HUES6 (cell line): ENCODE data around the gene HSCB.
A peak's percentile ranks its signal among the peaks of the same experiment; 100 is the strongest.
"Not testable (repeated sequence)": the region's sequence is repeated elsewhere in the genome, so short reads cannot be mapped to it uniquely, and the experiment has no call there.

Source experiments
- H3K27ac ChIP-seq: 2 replicates; pipeline ENCODE4 v1.7.0; 2013; ENCODE audit warnings: low read depth, mild to moderate bottlenecking, low read length, inconsistent platforms
- H3K27me3 ChIP-seq: 2 replicates; pipeline ENCODE4 v1.6.1; 2013; ENCODE audit warnings: low read length; ENCODE audit not compliant: control insufficient read depth, insufficient read depth
- H3K36me3 ChIP-seq: 2 replicates; pipeline ENCODE4 v1.6.1; 2013; ENCODE audit warnings: low read length; ENCODE audit not compliant: control insufficient read depth, insufficient read depth
- H3K4me1 ChIP-seq: 2 replicates; pipeline ENCODE4 v1.6.1; 2013; ENCODE audit warnings: low read length; ENCODE audit not compliant: control insufficient read depth, insufficient read depth
- H3K4me3 ChIP-seq: 2 replicates; pipeline ENCODE4 v1.5.1; 2013; ENCODE audit warnings: low read depth, low read length
- H3K9ac ChIP-seq: one replicate; pipeline ENCODE4 v1.6.1; 2013; ENCODE audit warnings: mild to moderate bottlenecking, low read length
- H3K9me3 ChIP-seq: 2 replicates; pipeline ENCODE4 v1.6.1; 2013; ENCODE audit warnings: low read depth, low read length; ENCODE audit not compliant: control insufficient read depth, insufficient read depth

HSCB gene

DNA sequence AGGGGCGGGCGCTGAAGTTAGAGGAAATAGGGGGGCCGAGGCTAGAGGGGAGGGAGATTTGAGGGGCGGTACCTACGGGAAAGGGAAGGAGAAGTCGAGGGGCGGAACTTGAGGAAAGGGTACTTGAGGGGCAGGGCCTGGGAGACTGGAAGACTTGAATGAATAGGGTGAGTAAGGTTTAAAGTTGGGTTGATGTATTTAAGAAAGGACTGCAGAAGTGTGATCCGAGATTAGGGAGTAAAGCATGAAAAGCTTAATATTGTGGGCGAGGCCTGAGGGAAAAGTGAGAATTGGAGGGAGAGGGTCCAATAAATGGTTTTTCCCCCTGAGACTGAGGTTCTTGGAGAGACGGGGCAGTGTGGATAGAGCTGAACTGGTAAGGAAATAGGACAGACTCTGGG, 723 bp downstream of the HSCB start:
- Histone ChIP-seq H3K9me3 (no peaks in the 10 kb centered on the region), H3K36me3 (peaks cover 37% of the 10 kb centered on the region), H3K4me1 (peaks cover 8% of the 10 kb centered on the region), H3K27ac (no peak overlapping the region), H3K27me3 (no peaks in the 10 kb centered on the region), H3K9ac (peak overlapping the region; percentile 33), H3K4me3 (peak overlapping the region; percentile 84)

DNA sequence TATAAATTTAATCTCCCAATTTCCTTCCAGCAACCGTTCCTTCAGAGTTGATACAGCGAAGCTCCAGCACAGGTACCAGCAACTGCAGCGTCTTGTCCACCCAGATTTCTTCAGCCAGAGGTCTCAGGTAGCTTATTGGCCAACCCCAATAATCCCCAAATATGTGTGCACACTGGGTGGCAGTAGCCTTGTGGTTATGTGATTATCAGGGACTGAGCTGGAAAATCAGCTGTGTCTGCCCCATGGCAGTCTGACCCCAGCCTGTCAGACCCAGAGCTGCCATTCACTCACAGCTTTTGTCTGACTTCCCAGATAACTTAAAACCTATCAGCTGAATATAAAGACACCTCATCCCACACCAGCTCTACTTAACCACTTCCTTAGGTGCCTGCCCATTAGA, 2.0 kb downstream of the HSCB start:
- no peak overlapping the region for H3K9ac ChIP-seq
- no peaks in the 10 kb centered on the region for H3K4me1 ChIP-seq
- H3K27me3 ChIP-seq, result no peaks in the 10 kb centered on the region
- no peak overlapping the region for H3K4me3 ChIP-seq
- no peak overlapping the region for H3K27ac ChIP-seq
- no peaks in the 10 kb centered on the region for H3K9me3 ChIP-seq
- H3K36me3 ChIP-seq, result peaks cover 47% of the 10 kb centered on the region

DNA sequence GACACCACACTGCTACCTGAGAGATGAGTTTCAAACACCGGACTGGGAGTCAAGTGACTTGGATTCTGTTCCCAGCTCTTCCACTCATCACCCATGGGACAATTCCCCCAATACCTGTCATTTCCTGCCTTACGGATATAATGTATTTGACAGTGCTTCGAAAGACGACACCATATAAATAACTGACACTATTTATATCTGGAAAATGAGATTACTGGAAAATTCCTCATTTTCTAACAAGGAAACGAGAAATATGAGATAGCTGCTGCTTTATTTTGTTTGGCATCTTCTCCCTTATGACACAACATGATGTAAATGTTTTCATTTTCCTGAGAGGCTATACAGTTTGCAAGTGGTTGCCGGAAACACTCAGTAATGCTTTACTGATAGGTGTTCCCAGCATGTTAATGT, 8.6 kb downstream of the HSCB start:
- Histone ChIP-seq H3K4me3 (no peak overlapping the region), H3K4me1 (no peaks in the 10 kb centered on the region), H3K9ac (no peak overlapping the region), H3K9me3 (no peaks in the 10 kb centered on the region), H3K27me3 (no peaks in the 10 kb centered on the region), H3K36me3 (peaks cover 59% of the 10 kb centered on the region), H3K27ac (no peak overlapping the region)

DNA sequence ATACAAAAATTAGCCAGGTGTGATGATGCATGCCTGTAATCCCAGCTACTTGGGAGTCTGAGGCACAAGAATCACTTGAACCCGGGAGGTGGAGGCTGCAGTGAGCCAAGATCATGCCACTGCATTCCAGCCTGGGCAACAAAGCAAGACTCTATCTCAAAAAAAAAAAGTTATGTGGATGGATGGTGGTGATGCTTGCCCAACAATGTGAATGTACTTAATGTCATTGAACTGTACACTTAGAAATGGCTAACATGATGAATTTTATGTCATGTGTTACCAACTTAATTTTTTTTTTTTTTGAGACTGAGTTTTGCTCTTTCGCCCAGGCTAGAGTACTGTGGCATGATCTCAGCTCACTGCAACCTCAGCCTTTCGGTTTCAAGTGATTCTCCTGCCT, 12.7 kb downstream of the HSCB start:
- not testable (repeated sequence) for H3K27ac ChIP-seq, H3K27me3 ChIP-seq, H3K4me3 ChIP-seq, H3K9ac ChIP-seq, H3K4me1 ChIP-seq
- Histone ChIP-seq H3K9me3 (peaks cover 11% of the 10 kb centered on the region), H3K36me3 (peaks cover 33% of the 10 kb centered on the region)

GRCh38 chr22:28759861-28760560, 18.2 kb downstream of the HSCB start:
- no peaks in the 10 kb centered on the region for H3K27me3 ChIP-seq
- H3K9me3 ChIP-seq, result peaks cover 11% of the 10 kb centered on the region
- H3K4me3 ChIP-seq, result peak overlapping the region; percentile 41
- H3K36me3 ChIP-seq, result peaks cover 9% of the 10 kb centered on the region
- peaks cover 15% of the 10 kb centered on the region for H3K4me1 ChIP-seq
- peak overlapping the region; percentile 91 for H3K9ac ChIP-seq
- H3K27ac ChIP-seq, result peak overlapping the region; percentile 97

DNA sequence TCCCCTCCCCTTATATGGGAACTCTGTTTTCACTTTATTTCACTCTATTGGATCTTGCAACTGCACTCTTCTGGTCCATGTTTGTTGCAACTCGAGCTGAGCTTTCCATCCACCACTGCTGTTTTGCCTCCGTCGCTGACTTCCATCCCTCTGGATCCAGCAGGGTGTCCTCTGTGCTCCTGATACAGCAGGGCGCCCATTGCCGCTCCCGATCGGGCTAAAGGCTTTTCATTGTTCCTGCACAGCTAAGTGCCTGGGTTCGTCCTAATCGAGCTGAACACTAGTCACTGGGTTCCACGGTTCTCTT, 19.6 kb downstream of the HSCB start:
- H3K9ac ChIP-seq, result no peak overlapping the region

DNA sequence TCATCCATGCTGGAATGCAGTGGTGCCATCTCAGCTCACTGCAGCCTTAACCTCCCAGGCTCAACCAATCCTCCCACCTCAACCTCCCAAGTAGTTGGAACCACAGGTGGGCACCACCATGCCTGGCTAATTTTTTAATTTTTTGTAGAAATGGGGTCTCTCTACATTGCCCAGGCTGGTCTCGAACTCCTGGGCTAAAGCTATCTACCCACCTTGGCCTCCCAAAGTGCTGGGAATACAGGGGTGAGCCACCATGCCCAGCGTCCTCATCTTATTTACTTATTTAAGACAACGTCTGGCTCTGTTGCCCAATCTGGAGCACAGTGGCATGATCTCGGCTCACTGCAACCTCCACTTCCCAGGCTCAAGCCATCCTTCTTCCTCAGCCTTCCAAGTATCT, 20.2 kb downstream of the HSCB start:
- H3K4me3 ChIP-seq, H3K27me3 ChIP-seq, H3K36me3 ChIP-seq, H3K9ac ChIP-seq, H3K27ac ChIP-seq: not testable (repeated sequence)
- Histone ChIP-seq H3K9me3 (peaks cover 11% of the 10 kb centered on the region), H3K4me1 (peaks cover 15% of the 10 kb centered on the region)

More for the DNA sequence above, 19.6 kb downstream of the HSCB start:
- no peaks in the 10 kb centered on the region for H3K27me3 ChIP-seq
- peak overlapping the region; percentile 58; the same call in 1 of the 2 replicates for H3K27ac ChIP-seq
- peaks cover 9% of the 10 kb centered on the region for H3K36me3 ChIP-seq
- H3K4me1 ChIP-seq, result peaks cover 15% of the 10 kb centered on the region
- H3K9me3 ChIP-seq, result peaks cover 11% of the 10 kb centered on the region
- H3K4me3 ChIP-seq, result no peak overlapping the region

DNA sequence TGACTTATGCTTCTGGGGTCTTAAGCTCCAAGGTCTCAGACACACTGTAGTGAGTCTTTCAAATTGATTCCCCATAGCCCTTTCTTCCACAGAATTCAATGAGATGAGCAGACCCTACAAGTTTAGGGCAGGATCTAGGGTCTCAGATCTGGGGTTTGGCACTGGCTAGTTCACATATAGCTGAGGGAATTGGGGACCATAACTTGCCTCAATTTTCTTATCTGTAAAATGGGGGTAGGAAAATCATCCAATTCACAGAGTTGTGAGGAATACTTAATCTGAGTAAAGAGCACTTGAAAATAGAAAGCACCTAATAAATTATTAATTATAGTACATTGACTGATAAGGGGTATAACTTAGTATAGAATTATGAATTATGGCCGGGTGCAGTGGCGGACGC, 24.8 kb downstream of the HSCB start:
- Histone ChIP-seq H3K9me3 (0 out of 2 replicates have a peak, but pooled peaks cover 10% of the 10 kb centered on the region), H3K4me1 (0 out of 2 replicates have a peak, but pooled peaks cover 2% of the 10 kb centered on the region), H3K36me3 (no peaks in the 10 kb centered on the region), H3K27me3 (no peaks in the 10 kb centered on the region), H3K27ac (no peak overlapping the region), H3K9ac (no peak overlapping the region), H3K4me3 (no peak overlapping the region)

GRCh38 chr22:28768701-28769393, 27.0 kb downstream of the HSCB start:
- Histone ChIP-seq H3K4me3 (no peak overlapping the region), H3K27ac (no peak overlapping the region), H3K27me3 (no peaks in the 10 kb centered on the region), H3K9me3 (0 out of 2 replicates have a peak, but pooled peaks cover 10% of the 10 kb centered on the region), H3K36me3 (no peaks in the 10 kb centered on the region), H3K4me1 (0 out of 2 replicates have a peak, but pooled peaks cover 2% of the 10 kb centered on the region), H3K9ac (no peak overlapping the region)

- no peaks in the 10 kb centered on the region for H3K27me3 ChIP-seq
- H3K9me3 ChIP-seq, result 0 out of 2 replicates have a peak, but pooled peaks cover 10% of the 10 kb centered on the region
- H3K27ac ChIP-seq, result no peak overlapping the region
- H3K36me3 ChIP-seq, result peaks cover 3% of the 10 kb centered on the region
- H3K4me1 ChIP-seq, result no peaks in the 10 kb centered on the region
- no peak overlapping the region for H3K9ac ChIP-seq
- H3K4me3 ChIP-seq, result no peak overlapping the region
Measured at GRCh38 chr22:28769394-28770085, 27.7 kb downstream of the HSCB start.

DNA sequence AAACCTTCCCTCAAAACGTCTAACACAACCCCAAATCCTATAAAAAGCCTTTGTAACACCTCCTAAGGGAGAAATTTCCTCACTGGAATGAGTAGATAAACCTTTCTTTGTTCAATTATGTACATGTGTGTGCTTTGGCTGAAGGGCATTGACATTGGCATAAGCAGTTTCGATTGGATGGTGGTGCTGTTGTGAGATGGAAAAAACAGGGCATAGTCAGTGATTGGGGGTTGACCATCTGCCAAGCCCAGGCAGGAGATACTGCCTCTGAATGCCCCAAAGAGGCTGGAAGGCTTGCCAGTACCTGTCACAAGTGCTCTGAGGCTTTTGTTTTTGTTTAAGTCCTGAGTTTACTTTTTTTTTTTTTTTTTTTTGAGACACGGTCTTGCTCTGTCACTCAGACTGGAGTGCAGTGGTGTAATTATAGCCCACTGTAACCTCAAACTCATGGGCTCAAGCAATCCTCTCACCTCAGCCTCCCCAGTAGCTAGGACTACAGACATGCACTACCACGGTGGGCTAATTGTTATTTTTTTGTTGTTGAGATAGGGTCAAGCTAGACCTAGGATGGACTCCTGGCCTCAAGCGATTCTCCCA, 29.5 kb downstream of the HSCB start:
- no peak overlapping the region for H3K4me3 ChIP-seq
- H3K27ac ChIP-seq, result no peak overlapping the region
- no peaks in the 10 kb centered on the region for H3K4me1 ChIP-seq
- no peak overlapping the region for H3K9ac ChIP-seq
- H3K27me3 ChIP-seq, result no peaks in the 10 kb centered on the region
- H3K36me3 ChIP-seq, result peaks cover 17% of the 10 kb centered on the region
- H3K9me3 ChIP-seq, result 0 out of 2 replicates have a peak, but pooled peaks cover 10% of the 10 kb centered on the region
